ENCODE measurements around the gene ROBO1. TPM values are rescaled to one million over a fixed set of nuclear protein-coding genes. Genes with fewer than 3 reads are reported as not detected.

Gene ROBO1
- total RNA-seq, 1 experiment from 2014 or later: 11.2 TPM

- DNase-seq (ENCODE audit: low spot score): no peak
Observed at GRCh38 chr3:79670178-79670577, 97.6 kb downstream of the ROBO1 start.

- no peak for DNase-seq (ENCODE audit: low spot score)
Observed at GRCh38 chr3:79664455-79664854, 103.3 kb downstream of the ROBO1 start.

- DNase-seq (ENCODE audit: low spot score): no peak
Observed at GRCh38 chr3:79661896-79662295, 105.9 kb downstream of the ROBO1 start.

GRCh38 chr3:79657076-79657475, 110.7 kb downstream of the ROBO1 start:
- no peak for DNase-seq (ENCODE audit: low spot score)

- DNase-seq (ENCODE audit: low spot score): no peak
Observed at GRCh38 chr3:79654019-79654418, 113.8 kb downstream of the ROBO1 start.

- no peak for DNase-seq (ENCODE audit: low spot score)
Observed at GRCh38 chr3:79653266-79653830, 114.5 kb downstream of the ROBO1 start.

- DNase-seq (ENCODE audit: low spot score): no peak
Observed at GRCh38 chr3:79651536-79652065, 116.2 kb downstream of the ROBO1 start.

GRCh38 chr3:79639855-79640254, 127.9 kb downstream of the ROBO1 start:
- no peak for DNase-seq (ENCODE audit: low spot score)

- no peak for DNase-seq (ENCODE audit: low spot score)
Observed at GRCh38 chr3:79636372-79636771, 131.4 kb downstream of the ROBO1 start.

- no peak for DNase-seq (ENCODE audit: low spot score)
Observed at GRCh38 chr3:79632842-79633241, 135.0 kb downstream of the ROBO1 start.

- DNase-seq (ENCODE audit: low spot score): no peak
Observed at GRCh38 chr3:79618883-79619282, 148.9 kb downstream of the ROBO1 start.

- DNase-seq (ENCODE audit: low spot score): no peak
Observed at GRCh38 chr3:79606414-79606813, 161.4 kb downstream of the ROBO1 start.

- no peak for DNase-seq (ENCODE audit: low spot score)
Observed at GRCh38 chr3:79604681-79605080, 163.1 kb downstream of the ROBO1 start.

- no peak for DNase-seq (ENCODE audit: low spot score)
Observed at GRCh38 chr3:79602385-79602784, 165.4 kb downstream of the ROBO1 start.

- DNase-seq (ENCODE audit: low spot score): no peak
Observed at GRCh38 chr3:79598594-79598993, 169.2 kb downstream of the ROBO1 start.

- DNase-seq (ENCODE audit: low spot score): no peak
Observed at GRCh38 chr3:79597709-79598108, 170.1 kb downstream of the ROBO1 start.

- DNase-seq (ENCODE audit: low spot score): no peak
Observed at GRCh38 chr3:79587150-79587549, 180.6 kb downstream of the ROBO1 start.

- DNase-seq (ENCODE audit: low spot score): no peak
Observed at GRCh38 chr3:79586232-79586631, 181.6 kb downstream of the ROBO1 start.

- no peak for DNase-seq (ENCODE audit: low spot score)
Observed at GRCh38 chr3:79572930-79573329, 194.9 kb downstream of the ROBO1 start.

- DNase-seq (ENCODE audit: low spot score): no peak
Observed at GRCh38 chr3:79568938-79569337, 198.9 kb downstream of the ROBO1 start.

- no peak for DNase-seq (ENCODE audit: low spot score)
Observed at GRCh38 chr3:79564192-79564591, 203.6 kb downstream of the ROBO1 start.

GRCh38 chr3:79560698-79561097, 207.1 kb downstream of the ROBO1 start:
- DNase-seq (ENCODE audit: low spot score): no peak

- no peak for DNase-seq (ENCODE audit: low spot score)
Observed at GRCh38 chr3:79558943-79559342, 208.9 kb downstream of the ROBO1 start.

GRCh38 chr3:79555655-79556054, 212.1 kb downstream of the ROBO1 start:
- DNase-seq (ENCODE audit: low spot score): no peak
